HUES64 (cell line): ENCODE data around the gene RRBP1. TPM values are rescaled to one million over a fixed set of nuclear protein-coding genes. Genes with fewer than 3 reads are reported as not detected.

Experiments
- H3K27ac ChIP-seq: 2 replicates; pipeline ENCODE4 v1.7.0; 2013; ENCODE audit warnings: low read depth, low read length, inconsistent platforms
- H3K27me3 ChIP-seq: 2 replicates; pipeline ENCODE4 v1.6.1; 2013; ENCODE audit warnings: mild to moderate bottlenecking, low read length; ENCODE audit not compliant: insufficient read depth
- H3K36me3 ChIP-seq: 2 replicates; pipeline ENCODE4 v1.6.1; 2013; ENCODE audit warnings: mild to moderate bottlenecking, low read length; ENCODE audit not compliant: insufficient read depth
- H3K4me1 ChIP-seq: 2 replicates; pipeline ENCODE4 v1.6.1; 2013; ENCODE audit warnings: mild to moderate bottlenecking, low read length, moderate library complexity; ENCODE audit not compliant: insufficient read depth
- H3K4me3 ChIP-seq: 2 replicates; pipeline ENCODE4 v1.5.1; 2013; ENCODE audit warnings: mild to moderate bottlenecking, low read length, moderate library complexity
- H3K9ac ChIP-seq: 2 replicates; pipeline ENCODE4 v1.6.1; 2013; ENCODE audit warnings: mild to moderate bottlenecking, low read depth, low read length
- H3K9me3 ChIP-seq: 2 replicates; pipeline ENCODE4 v1.6.1; 2013; ENCODE audit warnings: low read depth, low read length; ENCODE audit not compliant: insufficient read depth
- WGBS: fragments of 150-250, 120-280 bp; methylation state at CpG from one replicate; pipeline ENCODE4 v1.1.7; 2013; ENCODE audit warnings: missing lambda C conversion rate; 5-methylcytosine and 5-hydroxymethylcytosine counted together
- polyA plus RNA-seq, 2 experiments: library from polyadenylated mRNA; stranded (reverse); fragments of 50-300 nt; gene quantifications; one replicate each; pipeline ENCODE4 v1.2.3, GENCODE V29; 2013

Gene RRBP1, protein sequence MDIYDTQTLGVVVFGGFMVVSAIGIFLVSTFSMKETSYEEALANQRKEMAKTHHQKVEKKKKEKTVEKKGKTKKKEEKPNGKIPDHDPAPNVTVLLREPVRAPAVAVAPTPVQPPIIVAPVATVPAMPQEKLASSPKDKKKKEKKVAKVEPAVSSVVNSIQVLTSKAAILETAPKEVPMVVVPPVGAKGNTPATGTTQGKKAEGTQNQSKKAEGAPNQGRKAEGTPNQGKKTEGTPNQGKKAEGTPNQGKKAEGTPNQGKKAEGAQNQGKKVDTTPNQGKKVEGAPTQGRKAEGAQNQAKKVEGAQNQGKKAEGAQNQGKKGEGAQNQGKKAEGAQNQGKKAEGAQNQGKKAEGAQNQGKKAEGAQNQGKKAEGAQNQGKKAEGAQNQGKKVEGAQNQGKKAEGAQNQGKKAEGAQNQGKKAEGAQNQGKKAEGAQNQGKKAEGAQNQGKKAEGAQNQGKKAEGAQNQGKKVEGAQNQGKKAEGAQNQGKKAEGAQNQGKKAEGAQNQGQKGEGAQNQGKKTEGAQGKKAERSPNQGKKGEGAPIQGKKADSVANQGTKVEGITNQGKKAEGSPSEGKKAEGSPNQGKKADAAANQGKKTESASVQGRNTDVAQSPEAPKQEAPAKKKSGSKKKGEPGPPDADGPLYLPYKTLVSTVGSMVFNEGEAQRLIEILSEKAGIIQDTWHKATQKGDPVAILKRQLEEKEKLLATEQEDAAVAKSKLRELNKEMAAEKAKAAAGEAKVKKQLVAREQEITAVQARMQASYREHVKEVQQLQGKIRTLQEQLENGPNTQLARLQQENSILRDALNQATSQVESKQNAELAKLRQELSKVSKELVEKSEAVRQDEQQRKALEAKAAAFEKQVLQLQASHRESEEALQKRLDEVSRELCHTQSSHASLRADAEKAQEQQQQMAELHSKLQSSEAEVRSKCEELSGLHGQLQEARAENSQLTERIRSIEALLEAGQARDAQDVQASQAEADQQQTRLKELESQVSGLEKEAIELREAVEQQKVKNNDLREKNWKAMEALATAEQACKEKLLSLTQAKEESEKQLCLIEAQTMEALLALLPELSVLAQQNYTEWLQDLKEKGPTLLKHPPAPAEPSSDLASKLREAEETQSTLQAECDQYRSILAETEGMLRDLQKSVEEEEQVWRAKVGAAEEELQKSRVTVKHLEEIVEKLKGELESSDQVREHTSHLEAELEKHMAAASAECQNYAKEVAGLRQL (N-terminal part only)
- polyA plus RNA-seq (2013, experiment 1 of 2): 69.2 TPM
- 67.1 TPM for polyA plus RNA-seq (2013, experiment 2 of 2)

DNA sequence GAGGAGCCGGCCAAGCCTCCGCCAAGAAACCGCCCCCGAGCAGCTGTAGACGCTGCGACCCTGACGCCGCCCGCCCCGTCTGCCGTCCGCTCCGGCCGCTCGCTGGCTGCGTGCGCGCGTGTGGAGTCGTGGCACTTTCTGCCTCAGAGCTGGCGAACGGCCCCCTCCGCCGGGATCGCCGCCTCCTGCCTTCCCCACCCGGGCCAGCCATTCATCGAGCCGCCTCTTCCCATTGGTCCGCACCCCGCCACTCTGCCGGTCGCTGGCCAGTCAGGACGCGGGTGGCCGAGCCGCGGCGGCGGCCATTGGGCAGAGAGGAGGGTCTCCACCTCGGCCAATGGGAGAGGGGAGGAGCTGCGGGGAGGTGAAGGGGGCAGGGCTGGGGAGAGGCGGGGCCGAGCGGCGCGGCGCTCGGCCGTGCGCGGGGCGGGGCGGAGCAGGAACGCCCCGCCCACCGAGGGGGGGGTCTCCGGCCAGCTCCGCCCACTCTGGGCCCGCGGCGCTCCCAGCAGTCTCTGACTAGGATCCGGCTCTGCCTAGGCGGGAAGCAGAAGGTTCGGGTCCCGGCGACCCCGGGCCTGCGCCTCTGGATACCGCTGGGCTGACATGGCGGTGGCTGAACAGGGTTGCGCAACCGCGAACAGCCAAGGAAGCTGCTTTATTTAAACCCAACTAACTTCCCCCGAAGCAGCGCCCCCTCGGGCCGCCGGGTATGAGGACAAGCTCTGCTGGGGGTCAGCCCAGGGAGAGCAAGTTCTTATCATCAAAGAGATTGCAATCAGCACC is at the start of gene RRBP1:
Gene RRBP1 (minus strand): TSS at position 140 of the 786 bp plus-strand sequence. CDS start 21,735 bp downstream, outside the sequence.
- H3K36me3 ChIP-seq: peaks cover 24% of the 10 kb centered on the region
- H3K9ac ChIP-seq: peak within 1 kb of the TSS; percentile 80
- H3K9me3 ChIP-seq: no peaks in the 10 kb centered on the region
- H3K27ac ChIP-seq: peak within 1 kb of the TSS; percentile 74; the same call in 1 of the 2 replicates
- H3K27me3 ChIP-seq: no peaks in the 10 kb centered on the region
- WGBS: under 1% methylated on average over 79 of the region's 79 CpGs
- peaks cover 16% of the 10 kb centered on the region for H3K4me1 ChIP-seq
- peak within 1 kb of the TSS; percentile 85 for H3K4me3 ChIP-seq

DNA sequence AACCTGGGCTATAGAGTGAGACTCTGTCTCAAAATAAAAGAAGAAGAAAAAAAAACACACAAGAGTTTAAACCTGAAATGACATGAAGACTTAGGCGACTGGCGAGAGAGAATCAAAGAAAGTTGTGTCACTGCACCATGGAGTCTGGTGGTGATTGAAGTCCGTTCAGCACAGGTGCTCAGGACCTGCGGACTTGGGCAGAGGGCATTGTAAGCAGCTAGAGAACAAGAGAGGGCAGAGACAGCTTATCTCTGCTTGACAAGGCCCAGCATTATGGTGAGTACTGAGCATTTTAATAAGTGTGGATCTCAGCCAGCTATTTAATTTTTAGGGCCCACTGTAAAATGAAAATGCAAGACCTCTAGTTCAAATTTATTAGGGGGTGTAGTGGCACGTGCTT is 49.2 kb upstream of the RRBP1 start:
- Histone ChIP-seq H3K27me3 (no peaks in the 10 kb centered on the region), H3K27ac (no peak overlapping the region), H3K9ac (no peak overlapping the region), H3K36me3 (no peaks in the 10 kb centered on the region), H3K4me3 (no peak overlapping the region), H3K4me1 (0 out of 2 replicates have a peak, but pooled peaks cover 4% of the 10 kb centered on the region), H3K9me3 (0 out of 2 replicates have a peak, but pooled peaks cover under 1% of the 10 kb centered on the region)
- WGBS: 95% methylated on average over 5 of the region's 5 CpGs

DNA sequence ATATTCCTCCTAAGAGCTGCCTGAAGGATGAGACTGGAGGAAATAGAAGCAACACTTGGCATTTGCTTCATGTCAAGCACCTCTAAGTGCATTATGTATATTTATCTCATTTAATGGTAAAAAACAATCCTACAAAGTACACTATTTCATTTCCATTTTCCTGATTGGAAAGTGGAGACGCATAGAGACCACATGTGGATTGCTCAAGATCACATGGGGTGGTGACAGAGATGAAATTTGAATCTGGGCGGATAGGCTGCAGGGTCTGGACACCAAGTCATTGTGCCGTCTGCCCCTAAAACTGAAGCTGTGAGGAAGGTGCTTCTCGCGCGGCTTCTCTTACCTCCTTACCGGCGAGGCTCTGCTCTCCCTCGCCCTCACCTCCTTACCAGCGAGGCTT is 48.0 kb upstream of the RRBP1 start:
- 87% methylated on average over 10 of the region's 10 CpGs for WGBS
- H3K9me3 ChIP-seq: no peaks in the 10 kb centered on the region
- 0 out of 2 replicates have a peak, but pooled peaks cover under 1% of the 10 kb centered on the region for H3K4me1 ChIP-seq
- H3K4me3 ChIP-seq: no peak overlapping the region
- H3K9ac ChIP-seq: no peak overlapping the region
- H3K27me3 ChIP-seq: no peaks in the 10 kb centered on the region
- H3K27ac ChIP-seq: no peak overlapping the region
- no peaks in the 10 kb centered on the region for H3K36me3 ChIP-seq

DNA sequence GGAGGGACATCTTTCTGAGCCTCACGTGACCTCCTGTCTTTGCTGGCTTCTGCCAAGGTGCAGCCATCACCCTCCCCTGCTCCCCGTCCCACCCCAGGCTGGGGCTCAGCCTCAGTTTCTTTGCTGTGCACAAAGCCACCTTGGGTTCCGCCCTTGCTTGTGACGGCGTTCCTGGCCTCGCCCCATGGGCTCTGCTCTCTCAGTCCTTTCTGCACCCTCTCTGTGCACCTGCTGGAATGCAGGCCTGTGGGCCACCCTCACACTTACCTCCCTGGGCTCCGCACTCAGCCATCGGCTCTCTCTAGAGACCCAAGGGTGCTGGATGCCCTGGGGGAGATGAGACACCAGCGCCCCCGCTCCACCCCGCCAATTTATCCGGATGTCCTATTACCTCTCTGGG is 46.0 kb upstream of the RRBP1 start:
- Histone ChIP-seq H3K4me3 (no peak overlapping the region), H3K27ac (no peak overlapping the region), H3K9ac (no peak overlapping the region), H3K36me3 (no peaks in the 10 kb centered on the region), H3K4me1 (no peaks in the 10 kb centered on the region), H3K27me3 (no peaks in the 10 kb centered on the region), H3K9me3 (no peaks in the 10 kb centered on the region)
- whole genome bisulfite sequencing: 88% methylated on average over 12 of the region's 12 CpGs

DNA sequence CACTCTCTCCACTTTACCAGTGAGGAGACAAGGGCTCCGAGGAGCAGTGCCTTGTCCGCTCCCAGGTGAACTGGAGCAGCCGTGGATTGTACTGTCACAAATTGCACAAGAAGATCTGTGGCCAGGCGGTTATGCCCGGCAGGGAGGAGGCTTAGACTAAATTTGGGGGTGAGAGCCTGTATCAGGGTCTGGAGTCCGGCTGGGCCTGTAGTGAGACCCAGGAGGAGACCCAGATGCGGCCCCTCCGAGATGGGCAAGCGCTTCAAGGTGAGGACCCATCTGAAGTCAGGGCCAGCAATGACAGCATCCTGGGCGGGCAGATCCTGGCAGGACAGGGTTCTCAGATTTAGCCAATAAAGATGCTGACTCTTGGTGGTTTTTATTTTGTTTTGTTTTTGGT is 45.3 kb upstream of the RRBP1 start:
- Histone ChIP-seq H3K9me3 (no peaks in the 10 kb centered on the region), H3K27me3 (no peaks in the 10 kb centered on the region), H3K27ac (no peak overlapping the region), H3K4me3 (no peak overlapping the region), H3K4me1 (no peaks in the 10 kb centered on the region), H3K36me3 (no peaks in the 10 kb centered on the region), H3K9ac (no peak overlapping the region)
- WGBS: 96% methylated on average over 10 of the region's 10 CpGs

DNA sequence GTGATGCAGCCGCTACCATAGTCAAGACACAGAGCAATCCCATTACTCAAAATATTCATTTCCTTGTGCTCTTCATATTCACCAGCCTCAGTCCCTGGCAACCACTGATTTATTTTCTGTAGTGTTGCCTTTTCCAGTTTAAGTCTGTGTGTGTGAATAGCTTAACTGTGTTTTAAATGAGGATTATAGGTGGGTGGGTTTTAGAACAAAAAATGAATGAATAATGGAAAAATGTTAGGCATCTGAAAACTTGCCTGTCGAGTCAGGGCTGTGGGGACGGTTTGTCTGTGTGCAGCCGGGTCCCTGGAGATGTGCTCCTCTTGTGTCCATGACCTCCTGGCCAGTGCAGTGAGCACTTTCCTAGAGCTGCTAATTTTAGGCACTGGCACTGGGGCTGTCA is 44.9 kb upstream of the RRBP1 start:
- Histone ChIP-seq H3K9ac (no peak overlapping the region), H3K9me3 (no peaks in the 10 kb centered on the region), H3K4me3 (no peak overlapping the region), H3K27me3 (no peaks in the 10 kb centered on the region), H3K27ac (no peak overlapping the region), H3K4me1 (no peaks in the 10 kb centered on the region), H3K36me3 (no peaks in the 10 kb centered on the region)
- 88% methylated on average over 4 of the region's 4 CpGs for WGBS

DNA sequence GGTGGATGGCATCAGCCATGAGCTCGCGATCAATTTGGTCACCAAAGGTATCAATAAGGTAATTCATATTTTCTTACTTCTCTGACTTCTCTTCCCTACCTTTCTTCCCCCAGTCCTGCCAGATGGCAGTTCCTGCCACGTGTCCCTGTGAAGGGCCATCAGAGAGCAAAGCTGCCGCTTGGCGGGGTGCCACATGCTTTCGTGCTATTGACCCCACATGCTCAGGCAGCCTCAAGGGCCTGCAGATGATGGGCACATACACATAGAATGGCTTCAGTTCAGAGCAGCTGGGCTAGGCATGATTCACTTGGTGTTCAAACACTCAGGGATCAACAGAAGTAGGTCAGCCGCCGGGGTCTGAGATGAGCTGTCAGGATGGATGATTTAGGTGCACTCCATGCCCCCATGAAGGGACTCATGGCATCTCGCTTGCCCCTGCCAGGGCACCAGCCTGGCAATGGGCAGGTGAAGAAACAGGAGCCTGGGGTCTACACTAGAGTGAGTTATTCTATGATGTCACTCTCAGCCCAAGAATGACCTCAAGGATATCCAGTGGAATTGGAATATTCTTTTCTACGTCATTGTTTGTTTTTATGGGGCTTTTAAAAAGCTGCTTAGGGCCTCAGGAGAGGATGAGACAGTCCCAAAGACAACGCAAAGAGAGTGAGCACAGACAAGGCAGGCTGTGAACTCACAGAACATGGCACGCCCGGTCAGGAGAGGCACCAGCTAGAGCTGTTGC is 43.2 kb upstream of the RRBP1 start:
- no peaks in the 10 kb centered on the region for H3K4me1 ChIP-seq
- H3K27me3 ChIP-seq: no peaks in the 10 kb centered on the region
- no peaks in the 10 kb centered on the region for H3K36me3 ChIP-seq
- H3K9ac ChIP-seq: no peak overlapping the region
- H3K27ac ChIP-seq: no peak overlapping the region
- no peak overlapping the region for H3K4me3 ChIP-seq
- H3K9me3 ChIP-seq: no peaks in the 10 kb centered on the region
- WGBS: 94% methylated on average over 13 of the region's 13 CpGs

DNA sequence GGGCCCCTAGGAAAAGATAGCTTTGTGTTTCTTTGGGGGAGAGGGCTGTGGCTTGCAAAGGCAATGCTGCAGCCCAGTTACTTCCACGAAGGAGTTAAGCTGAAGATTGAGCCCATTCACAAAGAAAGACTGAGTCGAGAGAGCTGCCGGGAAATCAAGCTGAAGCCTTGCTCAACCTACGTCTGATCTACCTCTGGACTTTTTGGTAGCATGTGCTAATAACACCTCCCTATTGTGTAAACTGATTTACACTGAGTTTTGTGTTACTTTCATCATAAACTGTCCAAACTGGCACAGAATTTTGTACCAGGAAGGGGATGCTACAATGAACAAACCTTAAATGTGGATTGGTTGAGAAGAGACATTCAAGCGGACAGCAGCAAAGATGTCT is 41.3 kb upstream of the RRBP1 start:
- no peak overlapping the region for H3K9ac ChIP-seq
- WGBS: 88% methylated on average over 5 of the region's 5 CpGs
- H3K4me1 ChIP-seq: no peaks in the 10 kb centered on the region
- no peaks in the 10 kb centered on the region for H3K36me3 ChIP-seq
- no peaks in the 10 kb centered on the region for H3K27me3 ChIP-seq
- no peaks in the 10 kb centered on the region for H3K9me3 ChIP-seq
- no peak overlapping the region for H3K4me3 ChIP-seq
- no peak overlapping the region for H3K27ac ChIP-seq

GRCh38 chr20:17722493-17723300 is 40.7 kb upstream of the RRBP1 start:
- Histone ChIP-seq H3K9me3 (no peaks in the 10 kb centered on the region), H3K4me3 (no peak overlapping the region), H3K9ac (no peak overlapping the region), H3K36me3 (no peaks in the 10 kb centered on the region), H3K4me1 (no peaks in the 10 kb centered on the region), H3K27me3 (no peaks in the 10 kb centered on the region), H3K27ac (no peak overlapping the region)
- WGBS: 90% methylated on average over 14 of the region's 14 CpGs
